Neuronal stem cell (in vitro differentiated cells): ENCODE measurements around the gene CH25H.

Experiments used
- DNase-seq: peaks from one replicate; pipeline ENCODE4 v3.0.0-alpha.2; 2013; ENCODE audit warnings: low spot score
- H2AFZ ChIP-seq: one replicate; pipeline ENCODE4 v1.6.1; 2013; ENCODE audit warnings: mild to moderate bottlenecking, low read length, inconsistent platforms
- H2AK5ac ChIP-seq: 2 replicates; pipeline ENCODE4 v1.6.1; 2013; ENCODE audit warnings: low read depth, mild to moderate bottlenecking, inconsistent platforms, low read length, moderate library complexity, mixed read lengths
- H2BK120ac ChIP-seq: 2 replicates; pipeline ENCODE4 v1.6.1; 2013; ENCODE audit warnings: low read depth, mild to moderate bottlenecking, inconsistent platforms, low read length, moderate library complexity, mixed read lengths
- H2BK12ac ChIP-seq: one replicate; pipeline ENCODE4 v1.6.1; 2013; ENCODE audit warnings: low read length, inconsistent platforms
- H2BK15ac ChIP-seq: 2 replicates; pipeline ENCODE4 v1.6.1; 2013; ENCODE audit warnings: mild to moderate bottlenecking, low read length, inconsistent platforms, mixed read lengths
- H2BK5ac ChIP-seq: one replicate; pipeline ENCODE4 v1.6.1; 2013; ENCODE audit warnings: inconsistent platforms, mild to moderate bottlenecking, low read length, moderate library complexity
- H3K14ac ChIP-seq: one replicate; pipeline ENCODE4 v1.6.1; 2013; ENCODE audit warnings: low read length, inconsistent platforms
- H3K18ac ChIP-seq: 2 replicates; pipeline ENCODE4 v1.6.1; 2013; ENCODE audit warnings: low read length, inconsistent platforms
- H3K23ac ChIP-seq: 2 replicates; pipeline ENCODE4 v1.6.1; 2013; ENCODE audit warnings: low read depth, mild to moderate bottlenecking, mixed read lengths, low read length, inconsistent platforms; ENCODE audit not compliant: poor library complexity
- H3K27ac ChIP-seq: replicated peaks from 3 replicates; pipeline ENCODE4 v1.5.1; 2013; ENCODE audit warnings: low read length, inconsistent platforms
- H3K27me3 ChIP-seq, 3 experiments: 2 replicates each; pipeline ENCODE4 v1.6.1; 2013; ENCODE audit warnings: low read length in 3 of 3, mild to moderate bottlenecking in 2 of 3, inconsistent platforms in 1 of 3, low read depth in 1 of 3, mixed read lengths in 1 of 3, moderate library complexity in 1 of 3; ENCODE audit not compliant: control insufficient read depth in 3 of 3, insufficient read depth in 3 of 3
- H3K36me3 ChIP-seq, 2 donors: replicated peaks in 1 of 2; 2 replicates each; pipeline ENCODE4 v1.6.1; 2013; ENCODE audit warnings: low read length in 2 of 2; ENCODE audit not compliant: control insufficient read depth in 2 of 2, insufficient read depth in 2 of 2
- H3K4ac ChIP-seq: 2 replicates; pipeline ENCODE4 v1.6.1; 2013; ENCODE audit warnings: inconsistent platforms, mild to moderate bottlenecking, low read length, moderate library complexity
- H3K4me1 ChIP-seq, 2 donors: 1 replicate in 1 of 2; 2 replicates in 1 of 2; pipeline ENCODE4 v1.6.1; 2013; ENCODE audit warnings: low read length in 2 of 2, low read depth in 1 of 2; ENCODE audit not compliant: control insufficient read depth in 2 of 2, insufficient read depth in 1 of 2
- H3K4me2 ChIP-seq: one replicate; pipeline ENCODE4 v1.6.1; 2013; ENCODE audit warnings: mild to moderate bottlenecking, low read length, inconsistent platforms; ENCODE audit not compliant: insufficient read depth, poor library complexity, severe bottlenecking
- H3K4me3 ChIP-seq, 2 donors: 2 replicates each; pipeline ENCODE4 v1.5.1; 2013; ENCODE audit warnings: low read length in 2 of 2, mild to moderate bottlenecking in 2 of 2, inconsistent platforms in 1 of 2, moderate library complexity in 1 of 2
- H3K79me1 ChIP-seq: one replicate; pipeline ENCODE4 v1.6.1; 2013; ENCODE audit warnings: low read depth, mild to moderate bottlenecking, inconsistent platforms, low read length, moderate library complexity
- H3K9ac ChIP-seq: one replicate; pipeline ENCODE4 v1.6.1; 2013; ENCODE audit warnings: mild to moderate bottlenecking, low read depth, low read length, inconsistent platforms; ENCODE audit not compliant: poor library complexity
- H3K9me3 ChIP-seq, 2 donors: replicated peaks in 1 of 2; 2 replicates each; pipeline versions ENCODE3 to v1.6.1; 2013; ENCODE audit warnings: low read length in 2 of 2, mild to moderate bottlenecking in 2 of 2, inconsistent platforms in 1 of 2, low read depth in 1 of 2, mixed read lengths in 1 of 2, moderate library complexity in 1 of 2; ENCODE audit not compliant: control insufficient read depth in 2 of 2, insufficient read depth in 1 of 2
- H4K8ac ChIP-seq: one replicate; pipeline ENCODE4 v1.6.1; 2013; ENCODE audit warnings: low read depth, mild to moderate bottlenecking, inconsistent platforms, low read length, moderate library complexity
- H4K91ac ChIP-seq: one replicate; pipeline ENCODE4 v1.6.1; 2013; ENCODE audit warnings: low read length, low read depth, mild to moderate bottlenecking, inconsistent platforms; ENCODE audit not compliant: poor library complexity
- WGBS, 2 donors: extraction: QIAGEN DNeasy Blood & Tissue Kit; methylation state at CpG; one replicate each; pipeline ENCODE4 v1.1.7; 2013; ENCODE audit warnings: missing lambda C conversion rate in 2 of 2, mixed read lengths in 1 of 2; ENCODE audit not compliant: insufficient read length in 2 of 2, insufficient replicate concordance in 1 of 2; ENCODE audit errors: extremely low coverage in 2 of 2; 5-methylcytosine and 5-hydroxymethylcytosine counted together

CH25H gene

GRCh38 chr10:89165923-89166322 lies 41.2 kb downstream of the CH25H start:
- Histone ChIP-seq H3K9me3 (no peaks in the 10 kb centered on the region), H3K27me3 (no peaks in the 10 kb centered on the region), H3K23ac (no peak overlapping the region), H3K4ac (no peak overlapping the region), H2BK120ac (no peak overlapping the region), H4K8ac (no peak overlapping the region), H2AFZ (no peak overlapping the region), H3K4me2 (no peak overlapping the region), H3K27ac (no peak overlapping the region), H2BK12ac (no peak overlapping the region), H2AK5ac (no peak overlapping the region), H3K18ac (no peak overlapping the region), H3K79me1 (no peaks in the 10 kb centered on the region), H4K91ac (no peak overlapping the region), H3K4me3 (no peak overlapping the region), H2BK5ac (no peak overlapping the region), H3K14ac (no peak overlapping the region), H3K4me1 (no peaks in the 10 kb centered on the region), H3K36me3 (no peaks in the 10 kb centered on the region), H2BK15ac (no peak overlapping the region), H3K9ac (no peak overlapping the region)
- no peak for DNase-seq
- no CpG with 5 or more reads among the region's 4 CpGs for WGBS, 2 donors

GRCh38 chr10:89164920-89165319 lies 42.2 kb downstream of the CH25H start:
- Histone ChIP-seq H2AFZ (no peak overlapping the region), H4K91ac (no peak overlapping the region), H3K4ac (no peak overlapping the region), H3K27ac (no peak overlapping the region), H3K9me3 (no peaks in the 10 kb centered on the region), H2BK120ac (no peak overlapping the region), H3K27me3 (no peaks in the 10 kb centered on the region), H3K36me3 (no peaks in the 10 kb centered on the region), H2BK5ac (no peak overlapping the region), H3K18ac (no peak overlapping the region), H4K8ac (no peak overlapping the region), H2AK5ac (no peak overlapping the region), H3K14ac (no peak overlapping the region), H3K79me1 (no peaks in the 10 kb centered on the region), H3K4me3 (no peak overlapping the region), H2BK12ac (no peak overlapping the region), H3K9ac (no peak overlapping the region), H2BK15ac (no peak overlapping the region), H3K23ac (no peak overlapping the region), H3K4me1 (no peaks in the 10 kb centered on the region), H3K4me2 (no peak overlapping the region)
- no CpG with 5 or more reads among the region's 4 CpGs for WGBS, 2 donors
- no peak for DNase-seq

- Histone ChIP-seq H3K4me2 (no peak overlapping the region), H2BK12ac (no peak overlapping the region), H3K27ac (no peak overlapping the region), H3K27me3 (no peaks in the 10 kb centered on the region), H3K36me3 (no peaks in the 10 kb centered on the region), H2BK15ac (no peak overlapping the region), H3K79me1 (no peaks in the 10 kb centered on the region), H4K8ac (no peak overlapping the region), H2BK5ac (no peak overlapping the region), H3K4ac (no peak overlapping the region), H3K23ac (no peak overlapping the region), H3K18ac (no peak overlapping the region), H3K4me1 (no peaks in the 10 kb centered on the region), H3K14ac (no peak overlapping the region), H2AK5ac (no peak overlapping the region), H3K9ac (no peak overlapping the region), H3K4me3 (no peak overlapping the region), H3K9me3 (no peaks in the 10 kb centered on the region), H2AFZ (no peak overlapping the region), H2BK120ac (no peak overlapping the region), H4K91ac (no peak overlapping the region)
- WGBS, 2 donors, result no CpG with 5 or more reads among the region's 3 CpGs
- DNase-seq, result no peak
Measured at GRCh38 chr10:89164080-89164479, 43.0 kb downstream of the CH25H start.

GRCh38 chr10:89163265-89163995 lies 43.7 kb downstream of the CH25H start:
- Histone ChIP-seq H3K36me3 (no peaks in the 10 kb centered on the region), H3K79me1 (no peaks in the 10 kb centered on the region), H3K14ac (no peak overlapping the region), H3K9me3 (no peaks in the 10 kb centered on the region), H4K8ac (no peak overlapping the region), H3K9ac (no peak overlapping the region), H2BK12ac (no peak overlapping the region), H3K4me2 (no peak overlapping the region), H3K27ac (no peak overlapping the region), H3K4me3 (no peak overlapping the region), H4K91ac (no peak overlapping the region), H2AFZ (no peak overlapping the region), H3K27me3 (no peaks in the 10 kb centered on the region), H3K4ac (no peak overlapping the region), H3K23ac (no peak overlapping the region), H2BK120ac (no peak overlapping the region), H3K18ac (no peak overlapping the region), H2BK5ac (no peak overlapping the region), H2BK15ac (no peak overlapping the region), H3K4me1 (no peaks in the 10 kb centered on the region), H2AK5ac (no peak overlapping the region)
- WGBS, 2 donors, result no CpG with 5 or more reads among the region's 6 CpGs
- no peak for DNase-seq
